ENCODE data around the gene TMEM178A.
"Not testable (repeated sequence)": the region's sequence is repeated elsewhere in the genome, so short reads cannot be mapped to it uniquely, and the experiment has no call there.

The TMEM178A gene

DNA sequence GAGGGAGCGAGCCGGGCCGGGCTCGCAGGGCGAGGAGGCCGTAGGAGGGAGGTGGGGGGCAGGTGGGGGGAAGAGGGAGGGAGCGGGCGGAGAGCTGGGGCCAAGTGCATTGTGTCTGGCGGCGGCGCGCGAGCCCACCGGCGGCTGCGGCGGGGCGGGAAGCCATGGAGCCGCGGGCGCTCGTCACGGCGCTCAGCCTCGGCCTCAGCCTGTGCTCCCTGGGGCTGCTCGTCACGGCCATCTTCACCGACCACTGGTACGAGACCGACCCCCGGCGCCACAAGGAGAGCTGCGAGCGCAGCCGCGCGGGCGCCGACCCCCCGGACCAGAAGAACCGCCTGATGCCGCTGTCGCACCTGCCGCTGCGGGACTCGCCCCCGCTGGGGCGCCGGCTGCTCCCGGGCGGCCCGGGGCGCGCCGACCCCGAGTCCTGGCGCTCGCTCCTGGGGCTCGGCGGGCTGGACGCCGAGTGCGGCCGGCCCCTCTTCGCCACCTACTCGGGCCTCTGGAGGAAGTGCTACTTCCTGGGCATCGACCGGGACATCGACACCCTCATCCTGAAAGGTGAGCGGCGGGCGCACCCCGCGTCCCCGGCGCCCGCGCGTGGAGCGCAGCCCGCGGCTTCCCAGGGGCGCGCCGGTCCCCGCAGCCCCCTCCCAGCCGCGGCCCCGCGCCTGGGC, at the start of gene TMEM178A:
TSS of gene TMEM178A (plus strand) at position 107 of the 680 bp plus-strand sequence. CDS start at position 165, 58 bp downstream.
- peak; percentile 34 for ATAC-seq
- no peak within 1 kb of the TSS for H3K27ac Mint-ChIP-seq
- H3K4me1 Mint-ChIP-seq, result peaks cover 12% of the 10 kb centered on the region
- peak within 1 kb of the TSS; percentile 57 for H3K4me3 Mint-ChIP-seq
- H3K36me3 Mint-ChIP-seq, result no peaks in the 10 kb centered on the region
- H3K9me3 Mint-ChIP-seq, result no peaks in the 10 kb centered on the region
- no peak for DNase-seq (ENCODE audit: low spot score in 2 of 2)

DNA sequence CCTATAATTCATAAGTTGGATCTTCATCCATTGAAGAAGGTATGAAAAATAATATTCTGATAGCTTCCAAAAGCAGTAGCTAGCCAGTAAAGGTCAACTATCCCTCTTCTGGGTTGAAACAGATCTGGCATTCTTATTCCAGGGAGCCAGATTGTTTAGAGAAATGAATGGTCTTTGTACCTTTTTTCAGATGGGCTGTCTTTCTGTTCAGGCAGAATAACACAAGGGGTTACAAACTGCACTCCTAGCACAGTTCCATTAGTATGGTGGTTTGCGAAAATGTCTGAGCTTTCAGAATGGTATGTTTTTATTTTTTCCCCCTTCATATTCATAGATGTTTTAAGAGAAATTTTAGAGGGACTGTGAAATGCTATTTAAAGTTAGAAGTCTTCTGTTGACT, 47.5 kb upstream of the TMEM178A start:
- H3K9me3 Mint-ChIP-seq, result no peaks in the 10 kb centered on the region

DNA sequence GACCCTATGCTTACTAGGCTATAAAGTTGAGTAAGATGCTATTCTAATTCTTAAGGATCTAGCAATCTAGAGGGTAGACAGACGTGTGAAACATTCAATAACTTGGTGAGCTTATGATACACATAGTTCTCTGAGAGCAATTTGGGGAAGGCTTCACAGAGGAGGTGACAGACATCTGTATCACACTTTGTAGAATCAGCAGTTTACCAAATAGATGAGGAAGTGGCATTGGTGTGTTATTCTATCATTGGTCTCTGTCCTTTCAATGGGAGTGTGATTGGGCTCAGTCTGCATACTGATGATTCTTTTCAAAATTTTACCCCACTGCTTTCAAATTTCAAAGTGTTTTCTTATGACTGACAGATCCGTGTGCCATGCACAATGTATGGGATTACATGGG, 47.0 kb upstream of the TMEM178A start:
- no peak for ATAC-seq
- Mint-ChIP-seq H3K9me3 (no peaks in the 10 kb centered on the region), H3K4me3 (no peak overlapping the region), H3K36me3 (no peaks in the 10 kb centered on the region), H3K27ac (no peak overlapping the region), H3K4me1 (peaks cover 6% of the 10 kb centered on the region)
- no peak for DNase-seq (ENCODE audit: low spot score in 2 of 2)

More for the DNA sequence above, 47.5 kb upstream of the TMEM178A start:
- ATAC-seq, result no peak
- Mint-ChIP-seq H3K36me3 (no peaks in the 10 kb centered on the region), H3K4me1 (peaks cover 6% of the 10 kb centered on the region), H3K27ac (no peak overlapping the region), H3K4me3 (no peak overlapping the region)
- DNase-seq (ENCODE audit: low spot score in 2 of 2), result no peak

DNA sequence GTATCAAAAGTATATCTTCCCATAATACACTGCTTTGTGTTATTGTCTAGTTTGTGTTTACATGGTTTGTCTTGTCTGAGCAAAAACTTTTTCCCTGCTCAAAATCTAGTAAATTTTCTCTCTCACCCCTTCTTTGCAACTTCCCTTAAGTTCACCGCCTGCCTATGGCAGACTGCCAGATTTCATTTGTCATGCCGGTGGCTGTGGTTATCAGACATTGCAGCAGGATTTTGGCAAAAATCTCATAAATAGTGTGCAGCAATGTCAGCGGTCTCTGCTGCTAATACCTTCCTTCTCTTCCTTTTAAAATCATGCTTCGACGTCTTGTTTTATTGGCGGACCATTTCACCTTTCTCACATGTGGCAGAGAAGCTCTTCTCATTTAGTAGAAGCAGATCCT, 45.6 kb upstream of the TMEM178A start:
- no peak overlapping the region for H3K4me3 Mint-ChIP-seq
- ATAC-seq, result no peak
- H3K36me3 Mint-ChIP-seq, result no peaks in the 10 kb centered on the region
- H3K4me1 Mint-ChIP-seq, result peaks cover 6% of the 10 kb centered on the region
- H3K9me3 Mint-ChIP-seq, result no peaks in the 10 kb centered on the region
- H3K27ac Mint-ChIP-seq, result no peak overlapping the region
- no peak for DNase-seq (ENCODE audit: low spot score in 2 of 2)

DNA sequence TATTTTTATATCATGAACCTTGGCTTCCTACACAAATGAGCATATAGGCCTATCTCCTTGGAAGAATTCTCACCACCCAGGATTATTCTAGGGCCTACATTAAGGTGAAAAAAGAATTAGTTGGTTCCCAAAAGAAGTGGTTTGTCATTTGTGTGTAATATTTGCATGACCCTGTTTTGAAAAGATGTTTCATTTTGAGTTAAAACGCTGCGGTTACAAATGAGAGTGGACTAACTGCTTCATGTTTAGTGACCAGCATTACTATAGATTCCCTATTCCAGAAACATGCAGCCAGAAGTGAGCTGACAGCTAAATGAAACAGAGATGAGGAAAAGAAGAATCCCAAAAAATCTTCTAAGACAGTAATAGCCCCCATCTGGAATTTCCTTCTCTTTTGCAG, 44.1 kb upstream of the TMEM178A start:
- H3K36me3 Mint-ChIP-seq, result no peaks in the 10 kb centered on the region
- H3K4me1 Mint-ChIP-seq, result peaks cover 6% of the 10 kb centered on the region
- no peak overlapping the region for H3K27ac Mint-ChIP-seq
- no peaks in the 10 kb centered on the region for H3K9me3 Mint-ChIP-seq
- DNase-seq (ENCODE audit: low spot score in 2 of 2) (no peak), ATAC-seq (no peak)
- no peak overlapping the region for H3K4me3 Mint-ChIP-seq

DNA sequence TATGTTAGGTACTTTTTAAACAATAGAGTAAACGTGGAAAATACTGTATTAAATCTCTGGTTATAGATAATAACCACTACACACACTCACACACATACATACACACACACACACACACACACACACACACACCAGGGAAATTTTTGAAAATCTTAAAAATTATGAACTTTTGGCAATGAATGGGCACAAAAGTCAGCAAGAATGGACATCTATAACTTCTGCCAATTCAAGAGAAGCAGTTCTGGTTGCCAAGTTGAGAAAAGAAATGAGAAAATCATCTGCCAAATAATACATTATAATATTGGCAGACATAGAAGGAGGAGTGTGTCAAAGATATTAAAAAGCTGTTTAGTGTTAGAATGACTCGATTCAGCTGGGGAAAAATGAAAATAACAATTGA, 42.9 kb upstream of the TMEM178A start:
- Mint-ChIP-seq H3K36me3 (no peaks in the 10 kb centered on the region), H3K4me3 (no peak overlapping the region), H3K9me3 (no peaks in the 10 kb centered on the region), H3K27ac (no peak overlapping the region), H3K4me1 (peaks cover 6% of the 10 kb centered on the region)
- ATAC-seq, result no peak
- DNase-seq (ENCODE audit: low spot score in 2 of 2), result no peak

DNA sequence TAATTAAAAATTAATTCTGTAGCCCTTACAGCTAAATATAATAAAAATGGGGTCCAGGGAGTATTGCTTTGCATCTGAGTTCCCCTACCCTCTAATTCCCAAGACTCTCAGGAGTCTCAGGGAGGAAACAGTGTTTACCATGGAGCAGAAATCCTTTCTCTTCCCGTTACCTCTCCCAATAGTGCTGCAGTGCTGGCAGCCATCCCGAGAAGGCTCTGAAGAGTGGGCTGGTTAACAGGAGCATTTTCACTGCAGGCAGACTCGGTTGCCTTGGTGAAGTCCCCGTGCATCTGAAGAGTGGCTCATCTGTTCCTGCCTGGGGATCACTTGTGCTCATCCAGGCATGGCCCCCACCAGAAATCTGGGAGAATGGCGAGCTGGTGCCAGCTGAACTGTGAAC, 41.8 kb upstream of the TMEM178A start:
- no peak for ATAC-seq
- no peak for DNase-seq (ENCODE audit: low spot score in 2 of 2)
- Mint-ChIP-seq H3K36me3 (no peaks in the 10 kb centered on the region), H3K4me1 (peaks cover 6% of the 10 kb centered on the region), H3K4me3 (no peak overlapping the region), H3K9me3 (no peaks in the 10 kb centered on the region), H3K27ac (no peak overlapping the region)

DNA sequence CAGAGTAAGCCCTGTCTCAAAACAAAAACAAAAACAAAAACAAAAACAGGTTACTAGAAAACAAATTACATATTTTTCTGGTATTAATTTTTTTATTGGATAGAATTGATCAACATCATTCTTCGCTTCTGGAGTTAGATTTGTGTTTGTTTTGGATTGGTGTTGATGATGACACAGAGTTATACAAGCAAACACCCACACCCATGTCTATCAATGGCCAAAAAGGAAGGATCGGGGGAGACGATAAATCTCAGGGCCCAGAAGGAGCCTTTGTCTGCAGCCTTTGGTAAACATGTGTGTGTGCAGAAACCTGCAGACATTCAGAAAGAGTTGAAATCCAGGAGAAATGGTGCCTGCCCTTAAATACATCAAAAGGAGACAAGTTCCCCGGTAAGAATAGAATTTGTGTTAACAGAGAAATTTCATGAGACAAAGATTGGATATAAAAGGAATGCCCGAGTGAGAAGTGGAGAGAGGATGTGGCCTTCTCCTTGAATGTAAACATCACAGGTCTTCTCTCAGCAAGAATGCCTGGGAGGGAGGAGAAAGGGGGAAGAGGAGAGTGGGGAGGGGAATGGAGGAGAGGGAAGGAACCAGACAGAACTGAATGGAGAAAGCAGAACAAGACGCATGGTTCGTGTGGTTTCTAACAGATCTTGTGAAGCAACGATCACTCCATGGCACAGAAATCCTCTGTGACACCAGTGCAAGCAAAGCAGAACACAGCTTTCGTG, 40.4 kb upstream of the TMEM178A start:
- no peak for ATAC-seq
- Mint-ChIP-seq H3K36me3 (no peaks in the 10 kb centered on the region), H3K4me1 (peaks cover 2% of the 10 kb centered on the region), H3K27ac (no peak overlapping the region), H3K9me3 (no peaks in the 10 kb centered on the region), H3K4me3 (no peak overlapping the region)
- no peak for DNase-seq (ENCODE audit: low spot score in 2 of 2)

DNA sequence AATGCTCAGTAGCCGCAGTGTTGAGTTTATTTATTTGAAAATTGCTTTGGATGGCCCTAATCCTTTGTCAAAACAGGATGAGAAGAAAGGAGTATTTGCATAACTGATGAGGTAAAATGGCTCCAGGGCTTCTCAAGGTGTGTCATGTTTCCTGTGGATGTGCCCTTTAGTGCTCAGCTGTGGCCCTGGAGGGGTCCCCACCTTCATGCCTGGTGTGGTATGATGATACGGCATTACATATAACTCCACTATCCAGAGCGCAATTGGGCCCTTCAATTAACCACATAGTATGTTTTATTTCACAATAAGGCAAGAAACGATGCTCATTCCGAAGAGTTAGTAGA, 39.8 kb upstream of the TMEM178A start:
- Mint-ChIP-seq H3K27ac (no peak overlapping the region), H3K4me1 (no peaks in the 10 kb centered on the region), H3K9me3 (no peaks in the 10 kb centered on the region), H3K4me3 (no peak overlapping the region), H3K36me3 (no peaks in the 10 kb centered on the region)
- no peak for ATAC-seq
- DNase-seq (ENCODE audit: low spot score in 2 of 2), result no peak

DNA sequence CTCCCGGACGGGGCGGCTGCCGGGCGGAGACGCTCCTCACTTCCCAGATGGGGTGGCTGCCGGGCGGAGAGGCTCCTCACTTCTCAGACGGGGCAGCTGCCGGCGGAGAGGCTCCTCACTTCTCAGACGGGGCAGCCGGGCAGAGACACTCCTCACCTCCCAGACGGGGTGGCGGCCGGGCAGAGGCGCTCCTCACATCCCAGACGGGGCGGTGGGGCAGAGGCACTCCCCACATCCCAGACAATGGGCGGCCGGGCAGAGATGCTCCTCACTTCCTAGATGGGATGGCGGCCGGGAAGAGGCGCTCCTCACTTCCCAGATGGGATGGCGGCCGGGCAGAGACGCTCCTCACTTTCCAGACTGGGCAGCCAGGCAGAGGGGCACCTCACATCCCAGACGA, 37.4 kb upstream of the TMEM178A start:
- H3K36me3 Mint-ChIP-seq; H3K4me1 Mint-ChIP-seq; H3K4me3 Mint-ChIP-seq; ATAC-seq; H3K27ac Mint-ChIP-seq; H3K9me3 Mint-ChIP-seq; DNase-seq (ENCODE audit: low spot score in 2 of 2): not testable (repeated sequence)

DNA sequence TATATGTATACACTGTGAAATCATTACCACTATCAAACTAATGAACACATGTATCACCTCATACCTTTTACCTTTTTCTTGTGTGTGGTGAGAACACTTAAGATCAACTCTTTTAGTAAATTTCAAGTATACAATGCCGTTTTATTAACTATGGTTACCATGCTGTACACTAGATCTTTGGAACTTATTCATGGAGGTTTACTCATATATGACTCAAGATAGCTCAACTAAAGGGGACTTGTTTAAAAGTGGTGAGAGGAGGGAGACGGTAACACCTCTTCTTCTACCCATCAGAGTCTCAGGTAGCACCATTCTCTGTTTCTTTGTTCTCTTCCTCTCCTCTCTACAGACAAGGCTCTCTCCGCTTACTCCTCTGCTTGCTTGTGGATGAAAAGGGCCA, 36.1 kb upstream of the TMEM178A start:
- no peak for ATAC-seq
- DNase-seq (ENCODE audit: low spot score in 2 of 2), result no peak
- Mint-ChIP-seq H3K9me3 (no peaks in the 10 kb centered on the region), H3K4me3 (no peak overlapping the region), H3K27ac (no peak overlapping the region), H3K4me1 (no peaks in the 10 kb centered on the region), H3K36me3 (no peaks in the 10 kb centered on the region)

DNA sequence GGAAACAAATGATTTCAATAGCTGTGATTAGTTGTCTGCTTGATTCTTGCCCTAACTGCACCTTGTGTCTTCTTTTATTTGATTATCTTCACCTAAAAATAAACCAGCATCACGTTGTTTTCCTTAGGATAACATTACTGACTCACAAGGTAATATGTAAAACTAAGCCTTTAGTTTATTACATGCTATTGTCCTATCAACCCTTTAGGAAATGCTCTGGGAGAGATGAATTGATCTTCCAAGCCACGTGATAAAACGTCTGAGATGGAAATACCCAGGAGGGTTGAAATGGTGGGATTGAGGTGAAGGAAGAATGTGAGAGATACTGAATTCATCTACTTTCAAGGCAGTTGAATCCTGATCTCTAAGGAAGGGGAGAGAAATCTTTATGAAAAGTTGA, 34.5 kb upstream of the TMEM178A start:
- Mint-ChIP-seq H3K9me3 (no peaks in the 10 kb centered on the region), H3K27ac (no peak overlapping the region), H3K4me3 (no peak overlapping the region), H3K4me1 (no peaks in the 10 kb centered on the region), H3K36me3 (no peaks in the 10 kb centered on the region)
- DNase-seq (ENCODE audit: low spot score in 2 of 2), result no peak
- no peak for ATAC-seq

DNA sequence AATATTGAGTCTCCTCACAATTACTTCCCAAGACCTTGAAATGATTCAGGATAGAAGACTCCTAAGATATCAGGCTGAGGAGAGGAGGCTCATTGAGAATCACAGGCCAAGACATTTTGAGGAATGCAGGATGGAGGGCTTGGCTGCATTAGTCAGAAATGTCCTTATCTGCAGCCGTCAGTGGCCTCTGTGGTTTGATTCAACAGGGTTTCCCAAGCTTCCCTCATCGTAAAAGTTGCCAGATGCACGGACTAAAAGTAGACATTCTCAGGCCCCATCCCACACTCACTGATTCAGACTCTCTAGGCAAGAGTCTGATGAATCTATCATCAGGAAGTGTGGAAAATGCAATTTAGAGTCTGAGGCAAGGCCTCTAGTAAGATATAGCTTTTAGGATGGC, 34.0 kb upstream of the TMEM178A start:
- Mint-ChIP-seq H3K4me1 (no peaks in the 10 kb centered on the region), H3K27ac (no peak overlapping the region), H3K4me3 (no peak overlapping the region), H3K36me3 (no peaks in the 10 kb centered on the region), H3K9me3 (no peaks in the 10 kb centered on the region)
- DNase-seq (ENCODE audit: low spot score in 2 of 2) (no peak), ATAC-seq (no peak)

DNA sequence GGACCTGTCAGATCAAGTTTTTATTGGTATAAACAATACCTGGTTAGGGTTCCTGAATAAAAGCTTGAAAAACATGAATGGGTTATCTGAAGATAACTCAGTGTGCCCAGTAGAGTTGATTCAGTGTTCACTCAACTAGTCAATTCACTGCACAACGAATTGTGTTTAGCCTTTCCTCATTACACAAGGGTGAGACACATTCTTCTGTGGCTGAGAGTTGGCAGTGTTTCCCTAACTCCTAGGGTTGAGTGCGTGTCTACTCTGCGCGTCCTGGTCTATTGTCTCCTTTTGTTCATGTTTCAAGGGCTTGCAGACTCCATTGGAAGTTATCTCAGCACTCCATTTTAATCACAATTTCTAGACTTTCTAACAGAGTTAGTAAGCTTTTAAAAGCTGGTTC, 32.8 kb upstream of the TMEM178A start:
- no peak for DNase-seq (ENCODE audit: low spot score in 2 of 2)
- Mint-ChIP-seq H3K27ac (no peak overlapping the region), H3K36me3 (no peaks in the 10 kb centered on the region)

DNA sequence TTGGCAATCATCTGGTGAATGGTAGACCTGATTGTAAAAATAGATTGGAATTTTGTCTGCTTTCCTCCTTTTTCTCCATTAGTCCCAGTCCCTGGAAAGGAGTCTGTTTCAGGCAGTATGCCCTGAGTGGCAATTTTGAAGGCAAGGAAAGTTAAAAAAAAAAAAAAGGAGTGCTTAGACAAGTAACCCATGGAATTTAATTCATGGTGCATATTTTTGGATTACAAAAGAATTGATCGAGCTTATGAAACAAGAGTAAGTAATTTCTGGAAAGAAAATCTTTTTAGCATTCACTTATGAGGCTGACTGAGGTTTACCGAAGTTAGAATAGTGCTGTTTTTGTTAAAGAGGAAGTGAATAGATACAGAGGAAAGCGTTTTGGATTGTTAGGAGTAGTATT, 29.4 kb upstream of the TMEM178A start:
- Mint-ChIP-seq H3K4me3 (no peak overlapping the region), H3K36me3 (no peaks in the 10 kb centered on the region), H3K4me1 (no peaks in the 10 kb centered on the region), H3K9me3 (no peaks in the 10 kb centered on the region), H3K27ac (no peak overlapping the region)
- DNase-seq (ENCODE audit: low spot score in 2 of 2) (no peak), ATAC-seq (no peak)

More for the DNA sequence above, 32.8 kb upstream of the TMEM178A start:
- H3K9me3 Mint-ChIP-seq, result no peaks in the 10 kb centered on the region
- H3K4me3 Mint-ChIP-seq, result no peak overlapping the region
- no peak for ATAC-seq
- no peaks in the 10 kb centered on the region for H3K4me1 Mint-ChIP-seq

DNA sequence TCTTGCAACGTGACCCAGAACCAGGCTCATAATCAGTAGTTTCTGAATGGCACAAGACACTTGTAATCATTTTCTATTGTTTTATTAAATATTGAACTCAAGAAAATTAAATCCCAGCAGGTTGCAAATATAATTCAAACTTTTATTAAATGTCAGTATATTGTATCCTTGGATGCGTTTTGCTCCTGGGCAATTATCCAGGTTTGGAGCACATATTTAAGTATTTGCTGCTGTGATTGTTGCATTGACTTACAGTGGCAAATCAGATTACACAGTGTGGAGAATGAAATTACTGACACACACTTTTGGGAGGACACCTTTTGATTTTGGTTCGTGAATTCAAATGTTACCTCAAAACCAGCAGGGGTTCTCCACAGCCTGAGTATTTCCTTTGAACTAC, 27.1 kb upstream of the TMEM178A start:
- Mint-ChIP-seq H3K4me1 (no peaks in the 10 kb centered on the region), H3K36me3 (no peaks in the 10 kb centered on the region), H3K27ac (no peak overlapping the region), H3K9me3 (no peaks in the 10 kb centered on the region), H3K4me3 (no peak overlapping the region)
- no peak for DNase-seq (ENCODE audit: low spot score in 2 of 2)
- no peak for ATAC-seq

Measured in stimulated activated effector memory CD8-positive, alpha-beta T cell treated with anti-CD3 and anti-CD28 coated beads, Interleukin-12 subunit alpha, Interleukin-12 subunit beta, amount 100 ng/mL, for 72 hours (primary cell).